Measurements from ENCODE around the gene PTPRZ1.

PTPRZ1 gene

GRCh38 chr7:121847041-121847440 is 25.9 kb upstream of the PTPRZ1 start:
- no peak for DNase-seq (ENCODE audit: low read depth)
- TF ChIP-seq CTCF (IDR thresholded peaks at IDR 0.05; ENCODE audit: control insufficient read depth, insufficient read depth, low read depth, low read length, missing control alignments), result no peak

GRCh38 chr7:121853307-121853706 is 19.7 kb upstream of the PTPRZ1 start:
- DNase-seq (ENCODE audit: low read depth), result no peak
- H3K4me3 ChIP-seq (ENCODE audit: control insufficient read depth, low read depth, low read length), result no peak overlapping the region
- TF ChIP-seq CTCF (IDR thresholded peaks at IDR 0.05; ENCODE audit: control insufficient read depth, insufficient read depth, low read depth, low read length, missing control alignments), result no peak

More at GRCh38 chr7:121847041-121847440, 25.9 kb upstream of the PTPRZ1 start:
- no peak overlapping the region for H3K4me3 ChIP-seq (ENCODE audit: control insufficient read depth, low read depth, low read length)

- no peak for TF ChIP-seq CTCF (IDR thresholded peaks at IDR 0.05; ENCODE audit: control insufficient read depth, insufficient read depth, low read depth, low read length, missing control alignments)
- H3K4me3 ChIP-seq (ENCODE audit: control insufficient read depth, low read depth, low read length), result no peak overlapping the region
Observed at GRCh38 chr7:121860953-121861352, 12.0 kb upstream of the PTPRZ1 start.

GRCh38 chr7:121862591-121862990 is 10.4 kb upstream of the PTPRZ1 start:
- DNase-seq (ENCODE audit: low read depth), result no peak
- no peak overlapping the region for H3K4me3 ChIP-seq (ENCODE audit: control insufficient read depth, low read depth, low read length)
- TF ChIP-seq CTCF (IDR thresholded peaks at IDR 0.05; ENCODE audit: control insufficient read depth, insufficient read depth, low read depth, low read length, missing control alignments), result no peak

More at GRCh38 chr7:121860953-121861352, 12.0 kb upstream of the PTPRZ1 start:
- no peak for DNase-seq (ENCODE audit: low read depth)

GRCh38 chr7:121871188-121871587 is 1.8 kb upstream of the PTPRZ1 start:
- H3K4me3 ChIP-seq (ENCODE audit: control insufficient read depth, low read depth, low read length), result no peak overlapping the region
- DNase-seq (ENCODE audit: low read depth), result no peak
- TF ChIP-seq CTCF (IDR thresholded peaks at IDR 0.05; ENCODE audit: control insufficient read depth, insufficient read depth, low read depth, low read length, missing control alignments), result no peak

- no peak for DNase-seq (ENCODE audit: low read depth)
- TF ChIP-seq CTCF (IDR thresholded peaks at IDR 0.05; ENCODE audit: control insufficient read depth, insufficient read depth, low read depth, low read length, missing control alignments), result no peak
- peak overlapping the region; percentile 45 for H3K4me3 ChIP-seq (ENCODE audit: control insufficient read depth, low read depth, low read length)
Observed at GRCh38 chr7:121873289-121874194, 581 bp downstream of the PTPRZ1 start.

Data from AG09309 (cell line).